HFF-Myc (cell line): ENCODE measurements around the gene MAP1A.

Experiments used
- DNase-seq: peaks from one replicate; pipeline ENCODE4 v3.0.0-alpha.2; 2011; ENCODE audit warnings: low read depth; ENCODE audit errors: extremely low read depth
- H3K4me3 ChIP-seq: replicated peaks from 2 replicates; pipeline ENCODE4 v1.5.1; 2011; ENCODE audit warnings: low read depth, mild to moderate bottlenecking, control low read depth, low read length
- CTCF ChIP-seq: IDR thresholded peaks from 2 replicates; pipeline ENCODE4 v1.5.1; 2012; ENCODE audit warnings: mild to moderate bottlenecking, low read depth, low read length, control low read depth; ENCODE audit errors: missing control alignments

The MAP1A gene

GRCh38 chr15:43487271-43487895, 30.0 kb upstream of the MAP1A start:
- TF ChIP-seq CTCF: no peak
- DNase-seq: no peak
- H3K4me3 ChIP-seq: no peak overlapping the region

DNA sequence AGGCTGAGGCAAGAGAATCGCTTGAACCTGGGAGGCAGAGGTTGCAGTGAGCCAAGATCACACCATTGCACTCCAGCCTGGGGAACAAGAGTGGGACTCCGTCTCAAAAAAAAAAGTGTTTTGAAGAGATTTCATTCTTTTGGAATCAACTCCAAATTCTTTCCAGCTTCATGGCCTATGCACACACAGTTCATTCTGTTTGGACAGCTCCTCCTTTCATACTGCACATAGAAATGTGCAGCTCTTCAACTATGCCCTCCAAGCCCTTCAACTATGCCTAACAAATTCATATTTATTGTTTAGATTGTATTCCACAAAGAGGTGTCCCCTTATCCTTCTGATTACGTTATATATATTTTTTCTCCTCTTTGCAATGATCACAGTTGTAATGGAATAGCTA, 28.6 kb upstream of the MAP1A start:
- DNase-seq: no peak
- no peak for TF ChIP-seq CTCF
- H3K4me3 ChIP-seq: no peak overlapping the region

DNA sequence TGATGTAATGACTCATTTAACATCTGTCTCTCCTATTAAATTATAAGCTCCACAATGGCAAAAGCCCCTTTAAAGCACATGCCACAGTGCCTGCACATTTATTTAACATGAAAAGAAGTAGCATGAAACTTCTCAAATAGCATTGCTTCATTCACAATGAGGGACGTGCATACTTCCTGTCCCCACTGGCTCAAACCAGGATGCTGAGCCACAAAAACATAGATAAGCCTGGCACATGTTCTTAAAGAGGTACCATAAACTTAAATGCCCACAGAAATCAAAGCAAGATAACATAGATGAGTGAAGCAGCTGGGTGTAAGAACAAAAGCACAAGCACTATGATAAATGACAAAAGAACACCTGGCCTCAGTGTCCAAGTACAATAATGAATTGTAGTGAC, 28.2 kb upstream of the MAP1A start:
- no peak for DNase-seq
- no peak overlapping the region for H3K4me3 ChIP-seq
- TF ChIP-seq CTCF: no peak

DNA sequence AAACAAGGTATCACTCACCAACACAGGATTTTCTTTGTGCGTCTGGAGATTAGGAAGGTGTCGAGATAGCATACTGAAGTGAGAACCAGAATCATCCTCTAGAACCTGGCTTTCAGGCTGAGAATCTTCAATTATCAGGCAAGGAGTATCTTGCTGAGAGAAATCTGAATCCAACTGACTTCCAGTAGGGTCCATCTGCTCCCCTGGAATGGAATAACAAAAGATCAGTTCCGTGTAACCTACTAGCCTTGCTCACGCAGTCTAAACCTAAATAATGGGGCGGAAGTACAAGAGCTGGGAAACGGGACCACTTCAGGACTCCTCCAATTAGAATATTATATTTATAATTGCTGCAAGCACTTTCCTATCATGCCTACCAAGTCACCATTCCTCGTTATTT, 25.1 kb upstream of the MAP1A start:
- no peak for DNase-seq
- H3K4me3 ChIP-seq: peak overlapping the region; percentile 79
- no peak for TF ChIP-seq CTCF

DNA sequence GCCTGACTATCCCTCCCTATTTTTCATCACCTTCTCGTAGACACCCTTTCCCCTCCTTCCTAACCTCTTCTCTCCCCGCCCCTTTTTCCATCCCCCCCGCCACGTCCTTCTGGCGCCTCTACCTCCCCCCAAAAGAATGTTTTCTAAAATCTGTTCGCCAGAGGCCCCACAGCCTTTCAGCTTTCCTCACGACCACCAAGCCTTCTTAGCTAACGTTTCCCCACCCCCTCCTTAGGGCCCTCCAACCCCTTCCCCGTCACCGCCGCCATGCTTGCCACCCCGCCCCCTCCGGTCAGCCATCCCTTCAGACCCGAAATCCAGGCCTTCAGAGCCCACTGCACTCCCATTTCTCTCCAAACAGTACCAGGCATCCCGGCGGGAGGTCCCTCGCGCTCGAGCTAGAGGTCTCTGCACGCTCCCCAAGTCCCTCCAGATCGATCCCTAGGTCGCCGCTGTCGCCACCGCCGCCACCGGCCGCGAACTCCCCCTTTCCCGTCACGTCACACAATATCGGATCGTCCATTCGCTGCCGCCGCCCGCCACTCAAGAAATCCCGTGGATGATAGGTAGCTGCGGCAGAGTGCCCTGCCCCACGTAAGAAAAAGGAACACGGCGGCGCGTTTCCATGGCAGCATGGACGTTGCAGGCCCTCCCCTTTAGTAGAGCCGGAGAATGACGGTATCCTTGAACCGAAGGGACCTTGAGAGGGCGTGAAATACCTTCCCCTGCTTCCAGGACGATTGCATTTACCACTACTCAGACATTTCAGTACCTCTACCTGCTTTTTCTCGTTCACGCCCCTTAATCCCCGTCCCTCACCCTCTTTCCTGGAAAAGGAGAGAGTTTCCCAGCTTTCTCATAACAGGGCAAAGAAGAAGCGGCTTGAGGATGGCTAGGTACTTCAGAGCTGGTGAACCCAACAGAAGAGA, 24.5 kb upstream of the MAP1A start, which contains the start of gene TP53BP1:
TP53BP1 (minus strand) TSS at position 484 of the 929 bp plus-strand sequence; CDS start at position 371, 113 bp downstream.
- TF ChIP-seq CTCF: no peak
- peak; percentile 76 for DNase-seq
- H3K4me3 ChIP-seq: peak within 1 kb of the TSS; percentile 79

DNA sequence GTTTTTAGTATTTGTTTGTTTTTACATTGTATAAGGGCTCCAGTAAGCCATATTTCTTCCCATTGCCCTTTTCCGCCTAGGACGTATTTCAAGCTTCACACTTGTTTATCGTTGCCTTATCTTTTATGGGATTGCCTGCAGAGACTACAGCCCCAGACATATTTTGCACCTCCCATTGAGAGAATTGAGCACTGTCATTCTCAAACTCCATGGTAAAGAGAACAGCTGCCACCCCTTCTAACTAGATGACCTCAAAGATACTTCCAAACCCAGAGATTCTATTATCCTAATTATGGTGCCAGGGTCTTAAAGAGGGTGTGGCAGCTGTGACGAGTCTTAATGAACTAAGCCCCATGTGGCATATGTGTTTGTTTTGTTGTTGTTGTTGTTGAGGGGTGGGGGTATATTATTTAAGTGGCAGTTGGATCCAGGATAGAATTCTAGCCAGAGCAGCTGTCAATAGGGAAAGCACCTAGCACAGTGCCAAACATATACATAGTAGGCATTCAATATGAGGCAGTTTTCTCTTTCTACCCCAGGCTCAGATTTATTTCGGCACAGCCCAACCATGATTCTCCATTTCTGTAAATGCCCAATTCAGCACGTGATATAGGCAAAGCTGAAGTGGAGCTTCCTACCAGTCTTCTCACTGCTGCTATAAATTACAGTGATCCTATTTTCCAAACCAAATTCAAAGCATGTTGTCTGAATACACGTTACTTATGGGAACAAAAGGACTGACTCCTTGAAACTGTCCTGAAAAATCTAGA, 23.5 kb upstream of the MAP1A start:
- no peak for TF ChIP-seq CTCF
- H3K4me3 ChIP-seq: peak overlapping the region; percentile 79
- DNase-seq: no peak
